Astrocyte (in vitro differentiated cells and primary cell): ENCODE results near the gene ZFR.

ENCODE experiments used
- EZH2 ChIP-seq: IDR thresholded peaks from 2 replicates; pipeline ENCODE4 v1.6.1; 2012; ENCODE audit warnings: mild to moderate bottlenecking, low read length, inconsistent platforms; ENCODE audit not compliant: insufficient read depth
- TF ChIP-seq, protein P1 (sequence below): IDR thresholded peaks from 2 replicates; pipeline ENCODE4 v1.5.1; 2011; ENCODE audit warnings: low read depth, mild to moderate bottlenecking, inconsistent platforms, low read length, moderate library complexity; ENCODE audit not compliant: insufficient read depth

- TF ChIP-seq, protein P1, sequence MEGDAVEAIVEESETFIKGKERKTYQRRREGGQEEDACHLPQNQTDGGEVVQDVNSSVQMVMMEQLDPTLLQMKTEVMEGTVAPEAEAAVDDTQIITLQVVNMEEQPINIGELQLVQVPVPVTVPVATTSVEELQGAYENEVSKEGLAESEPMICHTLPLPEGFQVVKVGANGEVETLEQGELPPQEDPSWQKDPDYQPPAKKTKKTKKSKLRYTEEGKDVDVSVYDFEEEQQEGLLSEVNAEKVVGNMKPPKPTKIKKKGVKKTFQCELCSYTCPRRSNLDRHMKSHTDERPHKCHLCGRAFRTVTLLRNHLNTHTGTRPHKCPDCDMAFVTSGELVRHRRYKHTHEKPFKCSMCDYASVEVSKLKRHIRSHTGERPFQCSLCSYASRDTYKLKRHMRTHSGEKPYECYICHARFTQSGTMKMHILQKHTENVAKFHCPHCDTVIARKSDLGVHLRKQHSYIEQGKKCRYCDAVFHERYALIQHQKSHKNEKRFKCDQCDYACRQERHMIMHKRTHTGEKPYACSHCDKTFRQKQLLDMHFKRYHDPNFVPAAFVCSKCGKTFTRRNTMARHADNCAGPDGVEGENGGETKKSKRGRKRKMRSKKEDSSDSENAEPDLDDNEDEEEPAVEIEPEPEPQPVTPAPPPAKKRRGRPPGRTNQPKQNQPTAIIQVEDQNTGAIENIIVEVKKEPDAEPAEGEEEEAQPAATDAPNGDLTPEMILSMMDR: no peak
- no peak for TF ChIP-seq EZH2
Measured at GRCh38 chr5:32325616-32326015, 118.9 kb downstream of the ZFR start.
